OCI-LY3 (cell line): ENCODE data around the gene ARMC10.

Experiments
- EZH2phosphoT487 ChIP-seq: fragments of 200-600 bp; shearing (Covaris generic); IDR thresholded peaks from 2 replicates; pipeline ENCODE4 v1.6.1; 2018; ENCODE audit warnings: antibody characterized with exemption, mixed run types, low read depth
- TF ChIP-seq, protein P1 (sequence below): fragments of 200-600, 300-600 bp; sonication (generic); IDR thresholded peaks from 2 replicates; pipeline ENCODE4 v1.5.1; 2014; ENCODE audit warnings: antibody characterized with exemption, low read length, low read depth

DNA sequence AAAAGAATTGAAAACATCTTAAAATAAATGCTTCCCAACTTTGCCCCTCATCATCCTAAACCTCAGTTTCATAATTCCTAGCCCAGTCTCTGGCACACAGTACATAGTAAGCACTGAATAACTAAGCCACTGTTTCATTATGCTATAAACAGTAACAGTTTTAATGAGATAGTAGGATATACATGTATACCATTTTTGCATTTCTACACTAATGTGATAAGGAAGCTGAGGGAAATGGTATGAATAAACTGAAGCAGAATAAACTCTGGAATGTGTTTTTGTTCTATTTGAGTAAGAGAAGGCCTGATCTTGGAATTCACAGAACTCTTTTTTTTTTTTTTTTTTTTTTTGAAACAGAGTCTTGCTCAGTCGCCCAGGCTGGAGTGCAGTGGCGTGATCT is 65.1 kb downstream of the ARMC10 start:
- TF ChIP-seq, protein P1, sequence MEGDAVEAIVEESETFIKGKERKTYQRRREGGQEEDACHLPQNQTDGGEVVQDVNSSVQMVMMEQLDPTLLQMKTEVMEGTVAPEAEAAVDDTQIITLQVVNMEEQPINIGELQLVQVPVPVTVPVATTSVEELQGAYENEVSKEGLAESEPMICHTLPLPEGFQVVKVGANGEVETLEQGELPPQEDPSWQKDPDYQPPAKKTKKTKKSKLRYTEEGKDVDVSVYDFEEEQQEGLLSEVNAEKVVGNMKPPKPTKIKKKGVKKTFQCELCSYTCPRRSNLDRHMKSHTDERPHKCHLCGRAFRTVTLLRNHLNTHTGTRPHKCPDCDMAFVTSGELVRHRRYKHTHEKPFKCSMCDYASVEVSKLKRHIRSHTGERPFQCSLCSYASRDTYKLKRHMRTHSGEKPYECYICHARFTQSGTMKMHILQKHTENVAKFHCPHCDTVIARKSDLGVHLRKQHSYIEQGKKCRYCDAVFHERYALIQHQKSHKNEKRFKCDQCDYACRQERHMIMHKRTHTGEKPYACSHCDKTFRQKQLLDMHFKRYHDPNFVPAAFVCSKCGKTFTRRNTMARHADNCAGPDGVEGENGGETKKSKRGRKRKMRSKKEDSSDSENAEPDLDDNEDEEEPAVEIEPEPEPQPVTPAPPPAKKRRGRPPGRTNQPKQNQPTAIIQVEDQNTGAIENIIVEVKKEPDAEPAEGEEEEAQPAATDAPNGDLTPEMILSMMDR: no peak
- no peak for TF ChIP-seq EZH2phosphoT487
